Activated effector memory CD4-positive, alpha-beta T cell treated with anti-CD3 and anti-CD28 coated beads, Interleukin-2, amount 50 U/mL, for 16 hours (primary cell): Measurements from ENCODE around the gene CDK1.
"Not testable (repeated sequence)": the region's sequence is repeated elsewhere in the genome, so short reads cannot be mapped to it uniquely, and the experiment has no call there.

ENCODE experiments used
- DNase-seq: peaks from one replicate; pipeline ENCODE4 v3.0.0-alpha.2; 2020

CDK1 gene

DNA sequence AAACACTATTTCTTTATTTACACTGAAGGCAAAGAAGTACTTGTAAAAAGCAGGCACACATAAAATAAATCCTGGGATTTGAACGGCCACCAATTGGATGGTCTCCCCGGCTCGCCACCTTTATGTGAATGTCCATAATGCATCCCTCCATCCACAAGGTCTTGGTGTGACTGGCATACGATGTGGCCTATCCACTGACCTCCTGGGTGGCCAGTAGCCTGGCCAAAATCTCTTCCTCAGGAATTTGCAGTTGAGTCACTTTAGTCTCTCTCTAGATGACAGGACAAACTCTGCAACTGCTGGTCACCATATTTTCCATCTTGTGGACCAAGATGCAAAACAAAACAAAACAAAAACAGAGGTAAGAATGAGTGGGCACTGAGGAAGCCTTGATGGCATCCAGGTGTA lies 39.1 kb downstream of the CDK1 start:
- no peak for DNase-seq

DNA sequence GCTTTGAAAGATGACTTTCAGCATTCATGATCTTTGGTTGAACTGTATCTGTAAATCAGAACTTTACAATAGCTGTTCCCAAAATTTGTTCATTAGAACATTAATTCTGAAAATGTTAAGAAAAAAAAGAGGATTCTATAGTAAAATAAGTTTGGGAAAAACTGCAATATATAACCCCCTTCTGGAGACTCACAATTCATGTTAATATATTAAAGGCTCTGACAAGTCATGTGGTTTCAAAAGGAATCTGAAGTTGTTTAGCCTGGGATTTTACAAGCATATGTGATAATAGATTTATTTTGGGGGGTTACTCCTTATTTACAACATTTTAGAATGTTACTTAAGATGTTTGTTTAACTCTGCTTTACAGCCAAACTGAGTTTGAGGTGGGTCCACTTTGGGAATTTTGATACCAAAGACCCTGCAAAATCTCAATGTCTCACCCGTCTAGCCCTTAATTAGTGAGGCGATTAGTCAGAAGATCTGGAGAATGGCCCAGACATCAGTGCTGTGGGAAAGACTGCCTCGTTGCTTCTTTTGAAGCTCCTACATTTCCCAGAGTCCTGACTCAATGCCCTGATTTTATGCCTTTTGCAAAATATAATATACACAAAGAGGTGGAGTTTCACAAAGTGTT lies 40.0 kb downstream of the CDK1 start:
- DNase-seq = no peak

DNA sequence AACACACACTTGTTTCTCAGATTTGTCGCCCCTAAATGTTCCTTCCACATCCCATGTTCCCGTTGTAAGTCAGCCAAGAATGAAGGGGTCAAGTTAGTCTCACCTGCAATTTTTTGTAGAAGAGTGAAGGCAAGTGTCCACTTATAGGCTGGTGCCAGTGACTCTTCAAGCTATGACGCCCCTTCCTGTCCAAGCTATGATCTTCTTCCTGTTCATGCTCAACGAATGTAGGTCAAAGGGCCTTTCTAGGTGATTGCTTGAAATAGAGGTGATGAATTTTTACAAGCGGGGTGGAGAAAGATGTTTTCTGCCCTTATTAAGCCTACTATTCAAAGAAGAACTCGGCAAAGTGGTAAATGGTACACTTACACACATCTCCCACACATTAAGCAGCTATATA lies 41.0 kb downstream of the CDK1 start:
- no peak for DNase-seq

DNA sequence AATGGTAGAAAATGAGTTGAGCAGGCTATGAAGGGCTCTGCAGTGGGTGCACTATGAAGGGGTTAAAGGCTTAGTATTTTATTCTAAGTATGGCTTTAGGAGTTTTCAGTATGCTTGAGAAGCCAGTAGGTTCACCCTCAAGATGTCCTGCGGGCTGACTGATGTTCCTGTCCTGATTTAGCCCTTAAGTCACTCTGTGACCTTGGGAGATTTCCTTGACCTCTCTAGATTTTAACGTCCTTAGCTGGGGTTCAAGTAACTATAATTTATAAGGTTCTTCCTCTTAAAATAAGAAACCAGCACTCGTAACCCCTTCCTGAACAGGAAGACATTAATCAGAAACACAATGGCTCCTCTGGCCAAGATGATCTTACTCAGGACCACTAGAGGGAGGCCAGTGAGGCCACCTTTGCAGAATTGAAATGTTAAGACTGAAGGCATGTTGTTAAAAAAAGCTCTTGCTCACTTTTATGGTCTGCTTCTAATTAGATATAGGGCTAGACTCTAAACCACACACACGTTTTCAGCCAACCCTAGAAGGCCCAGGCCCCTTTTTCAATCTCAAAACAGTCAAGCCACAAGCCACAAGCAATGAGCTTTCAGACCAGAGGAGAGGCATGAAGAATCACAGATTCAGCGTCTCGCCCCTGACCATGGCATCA lies 41.9 kb downstream of the CDK1 start:
- no peak for DNase-seq

DNA sequence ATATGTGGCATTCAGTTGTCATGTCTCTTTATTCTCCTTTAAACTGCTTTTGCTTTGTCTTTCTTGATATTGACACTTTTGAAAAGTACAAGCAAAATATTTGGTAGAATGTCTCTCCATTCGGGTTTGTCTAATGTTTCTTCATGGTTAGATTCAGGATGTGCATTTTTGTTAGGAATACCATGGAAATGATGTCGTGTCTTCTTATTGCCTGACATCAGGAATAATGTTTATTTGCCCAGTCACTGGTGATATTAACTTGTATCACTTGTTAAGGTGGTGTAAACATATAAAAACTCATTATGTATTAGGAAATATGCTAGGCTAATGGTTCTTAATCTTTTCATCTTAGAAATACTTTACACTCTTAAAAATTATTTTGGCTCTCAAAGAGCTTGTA lies 43.4 kb downstream of the CDK1 start:
- no peak for DNase-seq

DNA sequence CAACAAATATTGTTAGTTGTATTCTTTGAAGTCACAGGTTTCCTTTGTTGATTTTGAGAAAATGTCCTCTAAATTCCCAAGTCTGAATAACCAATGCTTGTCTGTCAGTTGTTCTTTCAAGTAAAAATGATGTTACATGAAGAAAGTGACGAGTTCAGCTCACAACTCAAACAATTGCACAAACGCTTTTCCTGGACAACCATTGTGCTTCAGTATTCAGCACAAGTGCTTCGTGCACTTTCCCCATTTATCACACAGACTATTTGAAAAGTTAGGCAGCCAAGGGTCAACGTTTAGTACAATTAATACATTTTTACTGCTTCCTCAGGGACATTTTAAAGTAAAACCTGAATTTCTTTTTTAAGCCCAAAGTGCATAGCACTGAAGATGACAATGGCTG lies 44.5 kb downstream of the CDK1 start:
- DNase-seq = no peak

DNA sequence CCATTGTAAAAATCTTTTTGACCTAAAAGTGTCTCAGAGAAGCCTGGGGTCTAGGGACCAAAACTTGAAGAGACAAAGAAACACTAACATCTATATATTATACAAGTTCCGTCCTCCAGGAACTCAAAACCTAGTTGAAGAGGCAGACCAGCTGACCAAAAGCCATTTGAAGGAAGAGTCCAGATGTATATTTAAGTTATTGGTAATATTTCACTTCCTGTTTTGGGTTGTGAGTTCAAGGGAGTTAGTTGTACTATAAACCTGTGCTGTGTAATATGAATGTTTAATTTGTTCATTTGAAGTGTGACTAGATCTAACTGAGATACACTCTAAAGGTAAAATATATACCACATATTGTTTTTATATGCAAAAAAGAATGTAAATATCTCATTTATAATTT lies 45.0 kb downstream of the CDK1 start:
- DNase-seq = no peak

DNA sequence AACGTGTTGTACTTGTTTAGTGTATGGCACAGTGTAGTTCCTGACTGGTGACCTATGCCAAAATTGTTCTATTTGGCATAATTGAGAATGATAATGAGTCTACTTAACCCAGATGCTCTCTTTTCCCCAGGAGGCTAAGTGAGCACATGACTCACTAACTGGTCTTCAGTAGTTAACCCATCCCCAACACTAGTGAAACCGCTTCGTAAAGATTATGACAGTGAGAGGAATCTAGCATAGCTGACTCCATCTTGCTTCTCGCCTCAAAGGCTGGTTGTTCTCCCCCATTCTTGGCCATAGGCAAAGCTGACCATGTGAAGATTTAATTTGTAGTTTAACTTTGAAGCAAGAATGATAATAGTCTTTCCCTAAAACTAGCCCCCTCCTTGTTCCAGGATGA lies 47.2 kb downstream of the CDK1 start:
- no peak for DNase-seq

DNA sequence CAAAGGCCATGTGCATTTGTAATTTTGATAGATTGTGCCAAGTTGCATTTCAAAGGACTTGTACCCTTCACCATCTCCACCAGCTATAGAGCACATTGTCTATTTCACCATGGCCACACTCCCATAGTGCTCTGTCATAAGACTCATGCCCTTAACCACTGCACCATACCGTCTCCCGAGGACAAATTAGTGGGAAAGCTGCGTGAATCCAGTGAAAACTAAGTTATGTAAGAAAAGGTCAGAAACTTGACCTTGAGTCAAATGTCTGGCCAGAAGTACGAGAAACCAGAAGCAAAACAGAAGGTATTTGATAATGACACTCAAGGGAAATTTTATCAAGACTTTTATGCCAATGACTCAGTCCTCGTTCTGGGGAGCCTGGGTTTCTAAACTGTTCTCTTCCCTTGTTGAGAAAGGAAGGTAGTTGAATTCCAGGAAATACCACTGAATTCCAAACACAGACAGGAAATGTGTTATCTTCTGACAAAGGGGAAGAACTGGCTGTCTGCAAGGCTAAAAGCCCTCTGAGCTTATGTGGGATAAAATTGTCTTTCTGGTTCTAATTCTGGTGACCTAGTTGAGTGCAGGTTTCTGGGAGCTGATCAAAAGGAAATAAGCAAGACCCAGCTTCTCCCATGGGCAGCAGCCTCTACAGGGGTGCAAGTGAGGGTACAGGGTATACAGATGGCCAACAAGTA lies 49.7 kb downstream of the CDK1 start:
- DNase-seq = no peak

DNA sequence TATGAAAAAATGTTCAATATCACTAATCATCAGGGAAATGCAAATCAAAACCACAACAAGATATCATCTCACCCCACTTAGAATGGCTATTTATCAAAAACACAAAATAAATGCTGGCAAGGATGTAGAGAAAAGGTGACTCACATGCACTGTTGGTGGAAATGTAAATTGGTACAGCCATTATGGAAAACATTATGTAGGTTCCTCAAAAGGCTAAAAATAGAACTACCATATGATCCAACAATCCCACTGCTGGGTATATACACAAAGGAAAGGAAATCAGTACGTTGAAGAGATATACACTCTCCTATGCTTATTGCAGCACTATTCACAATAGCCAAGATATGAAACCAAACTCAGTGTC lies 50.2 kb downstream of the CDK1 start:
- no peak for DNase-seq

DNA sequence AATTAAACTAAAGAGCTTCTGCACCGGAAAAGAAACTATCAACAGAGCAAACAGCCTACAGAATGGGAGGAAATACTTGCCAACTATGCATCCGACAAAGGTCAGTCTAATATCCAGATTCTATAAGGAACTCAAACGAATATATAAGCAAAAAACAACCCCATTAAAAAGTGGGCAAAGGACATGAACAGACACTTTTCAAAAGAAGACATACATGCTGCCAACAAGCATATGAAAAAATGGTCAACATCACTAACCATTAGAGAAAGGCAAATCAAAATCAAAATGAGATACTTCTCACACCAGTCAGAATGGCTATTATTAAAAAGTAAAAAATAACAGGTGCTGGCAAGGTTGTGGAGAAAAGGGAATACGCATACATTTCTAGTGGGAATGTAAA lies 53.9 kb downstream of the CDK1 start:
- DNase-seq = not testable (repeated sequence)

DNA sequence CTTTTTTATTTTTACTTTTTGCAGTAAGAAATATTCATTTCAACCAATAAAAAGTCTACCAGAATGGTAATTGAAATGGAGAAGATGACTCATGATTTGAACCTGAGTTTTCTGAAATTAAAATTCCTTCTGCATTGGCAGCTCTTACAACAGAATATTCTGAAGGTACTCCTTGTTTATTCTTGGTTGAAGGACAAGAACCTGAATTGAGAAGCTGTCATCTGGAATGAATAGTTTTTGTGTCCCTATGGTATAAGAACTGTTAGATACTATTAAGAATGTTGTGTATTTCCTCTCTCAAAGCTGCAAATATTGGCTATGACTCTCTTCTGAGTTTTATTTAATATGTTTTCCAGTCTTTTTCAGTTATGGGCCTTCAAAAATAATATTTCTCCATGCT lies 56.1 kb downstream of the CDK1 start:
- DNase-seq = no peak

DNA sequence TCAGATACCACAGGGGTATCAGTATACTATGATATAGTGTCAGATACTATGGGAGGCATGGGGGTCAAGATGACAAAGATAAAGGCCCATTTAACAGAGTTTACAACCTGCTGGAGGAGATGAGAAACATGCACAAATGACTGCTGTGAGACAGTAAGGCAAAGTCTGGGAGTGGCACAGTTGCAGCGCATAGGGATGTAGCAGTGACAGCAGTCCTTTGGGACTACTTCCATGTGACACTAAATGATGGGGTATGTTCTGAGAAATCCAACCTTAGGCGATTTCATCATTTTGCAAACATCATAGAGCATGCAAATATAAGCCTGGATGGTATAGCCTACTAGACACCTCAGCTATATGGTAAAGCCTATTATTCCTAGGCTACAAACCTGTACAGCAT lies 56.8 kb downstream of the CDK1 start:
- no peak for DNase-seq

DNA sequence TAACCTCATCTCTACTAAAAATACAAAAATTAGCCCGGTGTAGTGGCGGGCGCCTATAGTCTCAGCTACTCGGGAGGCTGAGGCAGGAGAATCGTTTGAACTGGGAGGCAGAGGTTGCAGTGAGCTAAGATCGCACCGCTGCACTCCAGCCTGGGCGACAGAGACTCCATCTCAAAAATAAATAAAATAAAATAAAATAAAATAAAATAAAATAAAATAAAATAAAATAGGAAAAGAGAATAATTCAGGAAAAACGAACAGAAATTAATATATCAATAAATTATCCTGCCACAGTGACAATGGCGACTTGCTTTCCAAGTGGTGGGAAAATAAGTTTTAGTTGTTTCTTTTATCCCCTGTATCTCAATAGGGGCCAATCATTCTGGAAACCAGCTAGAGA lies 62.9 kb downstream of the CDK1 start:
- DNase-seq = not testable (repeated sequence)

DNA sequence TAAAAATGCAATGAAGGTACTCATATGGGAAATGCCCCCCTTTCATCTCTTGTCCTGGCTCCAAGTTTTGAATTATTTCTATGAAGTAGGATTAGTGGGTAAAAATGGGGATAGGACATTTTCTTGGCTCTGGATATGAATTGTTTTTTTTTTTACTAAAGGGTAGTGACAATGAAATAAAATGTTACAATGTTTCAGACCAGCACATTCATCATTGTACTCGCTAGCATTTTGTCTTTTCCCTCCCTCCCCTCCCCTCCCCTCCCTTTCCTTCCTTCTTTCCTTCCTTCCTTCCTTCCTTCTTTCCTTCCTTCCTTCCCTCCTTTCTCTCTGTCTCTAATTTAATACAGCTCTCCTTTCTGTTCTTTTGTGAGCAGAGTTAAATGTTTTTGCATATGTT lies 64.4 kb downstream of the CDK1 start:
- DNase-seq = no peak
